Left ventricle myocardium inferior (tissue), 1 donor: ENCODE measurements around the gene PRKAA1. TPM values are rescaled to one million over a fixed set of nuclear protein-coding genes. Genes with fewer than 3 reads are reported as not detected.

Experiments
- DNase-seq: peaks from one replicate; pipeline ENCODE4 v3.0.0-alpha.2; 2020
- H3K27ac ChIP-seq: fragments of 200-600 bp; replicated peaks from 2 replicates; pipeline ENCODE4 v1.8.0; 2021
- H3K27me3 ChIP-seq: fragments of 200-600 bp; 2 replicates; pipeline ENCODE4 v1.8.0; 2021; ENCODE audit warnings: low read depth
- H3K36me3 ChIP-seq: fragments of 200-600 bp; 2 replicates; pipeline ENCODE4 v1.8.0; 2021
- H3K4me1 ChIP-seq: fragments of 200-600 bp; 2 replicates; pipeline ENCODE4 v1.8.0; 2021
- H3K4me3 ChIP-seq: fragments of 200-600 bp; 2 replicates; pipeline ENCODE4 v1.8.0; 2021; ENCODE audit warnings: mild to moderate bottlenecking, moderate library complexity
- H3K9me3 ChIP-seq: fragments of 200-600 bp; replicated peaks from 2 replicates; pipeline ENCODE4 v1.8.0; 2021
- intact Hi-C: fragments of 100-400 bp; cut with micrococcal nuclease; formaldehyde crosslinking; loops from one replicate; pipeline ENCODE4 v1.11.0; 2022
- long read RNA-seq: library from polyadenylated mRNA; unstranded; transcript quantifications from one replicate; pipeline ENCODE4 v2.0.0, GENCODE V29; 2021
- total RNA-seq: library from RNA; stranded (reverse); fragmentation: NEBNext Ultra II Directional; extraction: Animal tissue kit (Norgen Biotek cat#: 25700); gene quantifications from one replicate; pipeline ENCODE4 v1.2.1, GENCODE V29; 2021
- TF ChIP-seq, protein P1 (sequence below): fragments of 200-600 bp; IDR thresholded peaks from 2 replicates; pipeline ENCODE4 v1.8.0; 2021; ENCODE audit warnings: antibody characterized with exemption, mild to moderate bottlenecking, borderline replicate concordance
- donor health status: DM: no; HTN: yes; CAD: no; lungs with severe emphysema.

Gene PRKAA1
- 38.5 TPM for total RNA-seq
- long read RNA-seq, full-length matches to known transcripts = 33 of 45 reads
- long read RNA-seq, partial matches to known transcripts = 5 of 45 reads
- long read RNA-seq, other reads (novel, unspliced or antisense) = 7 of 45 reads

DNA sequence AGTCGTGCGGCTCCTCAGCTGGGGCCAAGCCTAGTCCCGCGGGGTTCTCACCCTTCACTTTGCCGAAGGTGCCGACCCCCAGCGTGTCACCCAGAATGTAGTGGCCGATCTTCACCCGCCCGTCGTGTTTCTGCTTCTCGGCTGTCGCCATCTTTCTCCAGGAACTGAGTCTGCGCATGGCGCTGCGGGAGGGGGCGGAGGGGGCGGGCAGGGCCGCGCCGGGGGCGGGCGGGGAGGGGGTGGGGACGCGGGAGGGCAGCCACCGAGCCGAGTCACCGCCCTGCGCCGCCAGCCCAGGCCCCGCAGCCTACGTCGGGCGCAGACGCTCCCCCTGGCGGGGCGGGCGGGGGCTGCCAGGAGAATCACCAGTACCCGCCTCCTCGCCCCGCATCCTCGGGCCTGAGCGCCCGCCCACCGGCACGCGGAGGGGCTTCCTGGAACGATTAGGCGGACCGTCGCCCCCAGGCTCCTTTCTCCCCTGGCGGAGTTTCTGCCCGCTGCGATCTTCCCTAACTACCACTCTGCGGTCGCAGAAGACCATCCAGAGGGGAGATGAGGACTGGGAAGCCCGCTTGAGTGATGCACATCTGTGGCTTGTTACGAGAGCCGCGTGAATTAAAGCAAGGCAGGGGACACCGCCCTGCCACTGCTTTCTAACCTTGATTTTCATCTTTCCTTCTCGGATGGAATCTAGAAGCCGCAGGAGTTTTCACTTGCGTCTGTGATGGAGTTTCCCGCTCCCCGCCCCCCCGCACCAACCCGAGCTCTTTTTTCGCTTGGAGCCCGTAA lies at the start of gene PRKAA1:
PRKAA1 (minus strand) TSS at position 363 of the 789 bp plus-strand sequence; CDS start at position 178, 185 bp downstream.
- TF ChIP-seq, protein P1, sequence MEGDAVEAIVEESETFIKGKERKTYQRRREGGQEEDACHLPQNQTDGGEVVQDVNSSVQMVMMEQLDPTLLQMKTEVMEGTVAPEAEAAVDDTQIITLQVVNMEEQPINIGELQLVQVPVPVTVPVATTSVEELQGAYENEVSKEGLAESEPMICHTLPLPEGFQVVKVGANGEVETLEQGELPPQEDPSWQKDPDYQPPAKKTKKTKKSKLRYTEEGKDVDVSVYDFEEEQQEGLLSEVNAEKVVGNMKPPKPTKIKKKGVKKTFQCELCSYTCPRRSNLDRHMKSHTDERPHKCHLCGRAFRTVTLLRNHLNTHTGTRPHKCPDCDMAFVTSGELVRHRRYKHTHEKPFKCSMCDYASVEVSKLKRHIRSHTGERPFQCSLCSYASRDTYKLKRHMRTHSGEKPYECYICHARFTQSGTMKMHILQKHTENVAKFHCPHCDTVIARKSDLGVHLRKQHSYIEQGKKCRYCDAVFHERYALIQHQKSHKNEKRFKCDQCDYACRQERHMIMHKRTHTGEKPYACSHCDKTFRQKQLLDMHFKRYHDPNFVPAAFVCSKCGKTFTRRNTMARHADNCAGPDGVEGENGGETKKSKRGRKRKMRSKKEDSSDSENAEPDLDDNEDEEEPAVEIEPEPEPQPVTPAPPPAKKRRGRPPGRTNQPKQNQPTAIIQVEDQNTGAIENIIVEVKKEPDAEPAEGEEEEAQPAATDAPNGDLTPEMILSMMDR = peak; percentile 85
- Histone ChIP-seq H3K27ac (peak within 1 kb of the TSS; percentile 95), H3K4me1 (peaks cover 55% of the 10 kb centered on the region), H3K4me3 (peak within 1 kb of the TSS; percentile 98), H3K9me3 (no peaks in the 10 kb centered on the region), H3K27me3 (no peaks in the 10 kb centered on the region), H3K36me3 (no peaks in the 10 kb centered on the region)
- intact Hi-C loops = no loop called here
- DNase-seq = peak; percentile 92

DNA sequence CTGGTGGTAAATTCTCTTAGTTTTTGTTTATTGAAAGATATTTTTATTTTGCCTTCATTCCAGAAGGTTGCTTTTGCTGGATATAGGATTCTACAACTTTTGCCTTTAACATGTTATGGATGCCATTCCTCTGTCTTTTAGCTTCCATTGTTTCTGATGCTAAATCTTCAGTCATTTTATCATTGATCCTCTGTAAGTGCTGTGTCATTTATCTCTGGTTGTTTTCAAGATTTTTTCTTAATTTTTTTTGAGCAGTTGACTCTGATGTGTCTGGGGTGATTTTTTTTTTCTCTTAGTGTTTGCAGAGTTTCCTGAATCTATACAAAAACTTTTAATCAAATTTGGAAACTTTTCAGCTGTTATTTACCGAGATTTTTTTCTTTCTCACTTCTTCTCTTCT lies 49.4 kb upstream of the PRKAA1 start:
- Histone ChIP-seq H3K4me3 (no peak overlapping the region), H3K27ac (no peak overlapping the region), H3K27me3 (no peaks in the 10 kb centered on the region), H3K4me1 (peaks cover 13% of the 10 kb centered on the region), H3K9me3 (no peaks in the 10 kb centered on the region), H3K36me3 (peaks cover 45% of the 10 kb centered on the region)
- TF ChIP-seq, protein P1 = no peak
- DNase-seq = no peak
- intact Hi-C loops = no loop called here

- Histone ChIP-seq H3K4me3 (no peak overlapping the region), H3K36me3 (peaks cover 34% of the 10 kb centered on the region), H3K27me3 (no peaks in the 10 kb centered on the region), H3K27ac (no peak overlapping the region), H3K4me1 (peaks cover 16% of the 10 kb centered on the region), H3K9me3 (no peaks in the 10 kb centered on the region)
- TF ChIP-seq, protein P1 = no peak
- no peak for DNase-seq
- intact Hi-C loops = no loop called here
Measured at GRCh38 chr5:40846371-40846770, 48.2 kb upstream of the PRKAA1 start.

- TF ChIP-seq, protein P1 = no peak
- DNase-seq = no peak
- intact Hi-C loops = no loop called here
- H3K4me3 ChIP-seq = no peak overlapping the region
- H3K36me3 ChIP-seq = peaks cover 23% of the 10 kb centered on the region
- H3K4me1 ChIP-seq = peaks cover 16% of the 10 kb centered on the region
- no peaks in the 10 kb centered on the region for H3K9me3 ChIP-seq
- H3K27ac ChIP-seq = no peak overlapping the region
- H3K27me3 ChIP-seq = no peaks in the 10 kb centered on the region
Measured at GRCh38 chr5:40844565-40844964, 46.4 kb upstream of the PRKAA1 start.

- intact Hi-C loops = no loop called here
- Histone ChIP-seq H3K27ac (peak overlapping the region; percentile 81), H3K4me1 (peaks cover 16% of the 10 kb centered on the region), H3K27me3 (no peaks in the 10 kb centered on the region), H3K9me3 (no peaks in the 10 kb centered on the region), H3K36me3 (peaks cover 17% of the 10 kb centered on the region), H3K4me3 (peak overlapping the region; percentile 59)
- DNase-seq = no peak
- TF ChIP-seq, protein P1 = no peak
Measured at GRCh38 chr5:40842351-40842750, 44.2 kb upstream of the PRKAA1 start.
